ENCODE data around the gene SPAG16.

- no peak for TF ChIP-seq CTCF (IDR thresholded peaks at IDR 0.05 in 8 of 11, conservative IDR thresholded peaks at IDR 0.05 in 3 of 11)
- TF ChIP-seq POLR2AphosphoS5 (IDR thresholded peaks at IDR 0.05), result no peak
Observed at GRCh38 chr2:213989207-213989606, 704.9 kb downstream of the SPAG16 start.

Data from spleen (tissue), 7 donors.